Measurements from ENCODE around the gene FOXO3B.
"Not testable (repeated sequence)": the region's sequence is repeated elsewhere in the genome, so short reads cannot be mapped to it uniquely, and the experiment has no call there.

The FOXO3B gene

DNA sequence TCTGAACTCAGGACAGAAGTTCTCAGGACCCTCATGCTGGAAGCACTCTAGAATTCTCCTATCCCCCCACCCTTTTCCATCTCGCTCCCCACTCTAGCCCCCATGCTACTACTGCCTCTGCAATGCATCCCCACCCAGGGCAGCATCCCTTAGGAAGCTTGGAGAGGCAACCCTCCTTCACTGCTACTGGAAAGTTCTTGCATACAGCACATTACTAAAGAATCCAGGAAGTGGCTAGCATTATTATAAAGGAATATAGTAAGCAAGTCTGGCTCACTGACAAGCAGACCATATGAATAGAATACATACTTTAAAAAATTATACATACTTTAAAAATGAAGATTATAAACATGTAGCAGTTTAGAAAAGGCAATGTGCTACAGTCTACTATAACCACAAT lies 13.5 kb downstream of the FOXO3B start:
- DNase-seq (ENCODE audit: low read depth); H3K4me3 ChIP-seq (ENCODE audit: control insufficient read depth, low read depth, low read length): not testable (repeated sequence)

GRCh38 chr17:18667535-18667934 lies 14.6 kb downstream of the FOXO3B start:
- not testable (repeated sequence) for DNase-seq (ENCODE audit: low read depth)

GRCh38 chr17:18666326-18666725 lies 15.8 kb downstream of the FOXO3B start:
- not testable (repeated sequence) for H3K4me3 ChIP-seq (ENCODE audit: control insufficient read depth, low read depth, low read length); DNase-seq (ENCODE audit: low read depth)

More at GRCh38 chr17:18667535-18667934, 14.6 kb downstream of the FOXO3B start:
- not testable (repeated sequence) for H3K4me3 ChIP-seq (ENCODE audit: control insufficient read depth, low read depth, low read length)

- H3K4me3 ChIP-seq (ENCODE audit: control insufficient read depth, low read depth, low read length); DNase-seq (ENCODE audit: low read depth): not testable (repeated sequence)
Measured at GRCh38 chr17:18661924-18662624, 20.0 kb downstream of the FOXO3B start.

DNA sequence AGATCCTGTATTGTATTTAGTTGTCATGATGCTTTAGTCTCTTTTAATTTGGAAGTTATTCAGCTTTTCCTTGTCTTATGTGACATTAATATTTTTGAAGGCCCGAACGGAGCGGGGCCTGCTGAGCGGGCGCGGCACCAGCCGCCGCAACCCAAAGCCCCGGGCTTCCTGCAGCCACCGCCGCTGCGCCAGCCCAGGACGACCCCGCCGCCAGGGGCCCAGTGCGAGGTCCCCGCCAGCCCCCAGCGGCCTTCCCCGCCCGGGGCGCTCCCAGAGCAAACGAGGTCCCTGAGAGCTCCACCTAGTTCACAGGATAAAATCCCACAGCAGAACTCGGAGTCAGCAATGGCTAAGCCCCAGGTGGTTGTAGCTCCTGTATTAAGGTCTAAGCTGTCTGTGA lies 32.0 kb downstream of the FOXO3B start:
- DNase-seq (ENCODE audit: low read depth); H3K4me3 ChIP-seq (ENCODE audit: control insufficient read depth, low read depth, low read length): not testable (repeated sequence)

- not testable (repeated sequence) for H3K4me3 ChIP-seq (ENCODE audit: control insufficient read depth, low read depth, low read length); DNase-seq (ENCODE audit: low read depth)
Measured at GRCh38 chr17:18644291-18644690, 37.8 kb downstream of the FOXO3B start, which contains the start of gene TBC1D28. Gene TBC1D28 (minus strand): TSS chr17:18644391. CDS start chr17:18641352, 3,039 bp downstream.

- DNase-seq (ENCODE audit: low read depth); H3K4me3 ChIP-seq (ENCODE audit: control insufficient read depth, low read depth, low read length): not testable (repeated sequence)
Measured at GRCh38 chr17:18643124-18643523, 39.0 kb downstream of the FOXO3B start.

DNA sequence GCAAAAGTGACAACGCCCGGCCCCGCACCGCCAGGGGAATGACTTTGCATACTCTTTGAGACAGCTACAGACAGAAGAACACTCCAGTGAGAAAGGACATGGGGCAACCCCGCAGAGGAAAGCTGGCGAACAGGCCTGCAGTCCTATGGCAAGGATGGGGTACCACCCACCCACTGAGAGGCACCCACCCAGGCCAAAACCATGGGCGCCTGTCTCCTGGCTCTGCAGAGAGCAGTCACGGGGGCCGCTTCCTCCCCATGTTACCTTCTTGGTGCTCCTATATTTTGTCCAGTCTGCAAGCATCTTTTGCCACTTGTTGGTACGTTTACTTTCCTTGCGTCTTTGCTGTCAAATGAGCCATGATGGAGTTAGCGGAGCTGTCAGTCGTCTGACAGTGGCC lies 43.8 kb downstream of the FOXO3B start:
- H3K4me3 ChIP-seq (ENCODE audit: control insufficient read depth, low read depth, low read length); DNase-seq (ENCODE audit: low read depth): not testable (repeated sequence)

GRCh38 chr17:18636237-18636636 lies 45.9 kb downstream of the FOXO3B start:
- H3K4me3 ChIP-seq (ENCODE audit: control insufficient read depth, low read depth, low read length); DNase-seq (ENCODE audit: low read depth): not testable (repeated sequence)

DNA sequence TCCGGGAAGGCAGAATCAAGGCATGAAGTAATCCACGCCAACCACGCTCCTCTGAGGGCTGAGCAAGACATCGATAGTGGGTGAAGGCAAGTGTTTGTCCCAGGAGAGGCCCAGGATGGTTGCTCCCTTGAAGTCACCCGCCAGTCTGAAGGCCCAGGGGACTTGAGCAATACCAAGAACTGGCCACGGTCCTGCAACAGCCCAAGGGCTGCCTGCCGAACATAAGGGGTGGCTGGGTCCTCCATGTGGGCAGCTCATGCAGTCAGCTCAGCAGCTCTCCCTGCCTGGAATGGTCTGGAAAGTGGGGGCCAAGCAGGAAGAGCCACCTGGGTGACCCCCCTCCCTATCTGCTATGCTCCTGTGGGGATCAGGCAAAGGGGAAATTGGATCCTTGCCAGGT lies 46.3 kb downstream of the FOXO3B start:
- not testable (repeated sequence) for H3K4me3 ChIP-seq (ENCODE audit: control insufficient read depth, low read depth, low read length); DNase-seq (ENCODE audit: low read depth)

GRCh38 chr17:18634550-18635263 lies 47.4 kb downstream of the FOXO3B start:
- not testable (repeated sequence) for DNase-seq (ENCODE audit: low read depth)
- H3K4me3 ChIP-seq (ENCODE audit: control insufficient read depth, low read depth, low read length): peak overlapping the region; percentile 9
